ENCODE measurements around the gene MRPS27.

MRPS27 gene

GRCh38 chr5:72276219-72276752, 43.8 kb downstream of the MRPS27 start:
- TF ChIP-seq GABPA (IDR thresholded peaks at IDR 0.05; ENCODE audit: low read depth) (no peak), CTCF (IDR thresholded peaks at IDR 0.05; ENCODE audit: insufficient read depth, low read length) (no peak), POLR2AphosphoS5 (IDR thresholded peaks at IDR 0.05; ENCODE audit: low read depth) (no peak), REST (IDR thresholded peaks at IDR 0.05; ENCODE audit: insufficient replicate concordance, low read depth) (no peak), SPI1 (IDR thresholded peaks at IDR 0.05; ENCODE audit: borderline replicate concordance, low read depth) (no peak)
- DNase-seq (ENCODE audit: low read depth in 1 of 2, low spot score in 1 of 2), result no peak
- Histone ChIP-seq H3K4me3 (replicated peaks; ENCODE audit: insufficient read depth, low read length) (no peak overlapping the region), H3K27ac (replicated peaks) (no peak overlapping the region), H3K27me3 (ENCODE audit: insufficient read depth, poor library complexity, severe bottlenecking) (no peaks in the 10 kb centered on the region)

GRCh38 chr5:72273547-72273946, 46.5 kb downstream of the MRPS27 start:
- TF ChIP-seq POLR2AphosphoS5 (IDR thresholded peaks at IDR 0.05; ENCODE audit: low read depth), result no peak
- TF ChIP-seq SPI1 (IDR thresholded peaks at IDR 0.05; ENCODE audit: borderline replicate concordance, low read depth), result no peak
- TF ChIP-seq REST (IDR thresholded peaks at IDR 0.05; ENCODE audit: insufficient replicate concordance, low read depth), result no peak
- TF ChIP-seq CTCF (IDR thresholded peaks at IDR 0.05; ENCODE audit: insufficient read depth, low read length), result no peak
- no peak for TF ChIP-seq GABPA (IDR thresholded peaks at IDR 0.05; ENCODE audit: low read depth)
- Histone ChIP-seq H3K27me3 (ENCODE audit: insufficient read depth, poor library complexity, severe bottlenecking) (no peaks in the 10 kb centered on the region), H3K4me3 (replicated peaks; ENCODE audit: insufficient read depth, low read length) (no peak overlapping the region), H3K27ac (replicated peaks) (no peak overlapping the region)
- no peak for DNase-seq (ENCODE audit: low read depth in 1 of 2, low spot score in 1 of 2)

- no peak overlapping the region for H3K27ac ChIP-seq (replicated peaks)
- no peak for DNase-seq (ENCODE audit: low read depth in 1 of 2, low spot score in 1 of 2)
- TF ChIP-seq POLR2AphosphoS5 (IDR thresholded peaks at IDR 0.05; ENCODE audit: low read depth) (no peak), GABPA (IDR thresholded peaks at IDR 0.05; ENCODE audit: low read depth) (no peak), REST (IDR thresholded peaks at IDR 0.05; ENCODE audit: insufficient replicate concordance, low read depth) (no peak), SPI1 (IDR thresholded peaks at IDR 0.05; ENCODE audit: borderline replicate concordance, low read depth) (no peak), CTCF (IDR thresholded peaks at IDR 0.05; ENCODE audit: insufficient read depth, low read length) (no peak)
- no peak overlapping the region for H3K4me3 ChIP-seq (replicated peaks; ENCODE audit: insufficient read depth, low read length)
- H3K27me3 ChIP-seq (ENCODE audit: insufficient read depth, poor library complexity, severe bottlenecking), result no peaks in the 10 kb centered on the region
Observed at GRCh38 chr5:72272398-72272797, 47.6 kb downstream of the MRPS27 start.
